SK-N-SH treated with all-trans-retinoic acid at 6 μM for 48 hours (cell line): Measurements from ENCODE around the gene TRAIP.

ENCODE experiments used
- GLIS3 ChIP-seq: fragments of 250-450 bp; sonication (Bioruptor Pico); IDR thresholded peaks from 2 replicates; pipeline ENCODE4 v1.5.0; 2020; ENCODE audit warnings: mild to moderate bottlenecking, moderate library complexity
- OSR1 ChIP-seq: fragments of 250-450 bp; sonication (Bioruptor Pico); IDR thresholded peaks from 2 replicates; pipeline ENCODE4 v1.8.0; 2022; ENCODE audit warnings: moderate library complexity, mild to moderate bottlenecking, inconsistent platforms
- PATZ1 ChIP-seq: fragments of 250-450 bp; sonication (Bioruptor Pico); IDR thresholded peaks from 2 replicates; pipeline ENCODE4 v1.8.0; 2020; ENCODE audit warnings: mild to moderate bottlenecking, moderate library complexity, borderline replicate concordance
- RARB ChIP-seq: fragments of 250-450 bp; sonication (Bioruptor Pico); IDR thresholded peaks from 2 replicates; pipeline ENCODE4 v1.8.0; 2021; ENCODE audit warnings: mild to moderate bottlenecking, moderate library complexity
- ZFP3 ChIP-seq: fragments of 250-450 bp; sonication (Bioruptor Pico); IDR thresholded peaks from 2 replicates; pipeline ENCODE4 v1.5.0; 2020; ENCODE audit warnings: mild to moderate bottlenecking, moderate library complexity
- TF ChIP-seq, protein P1 (sequence below): fragments of 250-450 bp; sonication (Bioruptor Pico); IDR thresholded peaks from 2 replicates; pipeline ENCODE4 v1.5.1; 2020; ENCODE audit warnings: low read depth, mild to moderate bottlenecking, moderate library complexity

DNA sequence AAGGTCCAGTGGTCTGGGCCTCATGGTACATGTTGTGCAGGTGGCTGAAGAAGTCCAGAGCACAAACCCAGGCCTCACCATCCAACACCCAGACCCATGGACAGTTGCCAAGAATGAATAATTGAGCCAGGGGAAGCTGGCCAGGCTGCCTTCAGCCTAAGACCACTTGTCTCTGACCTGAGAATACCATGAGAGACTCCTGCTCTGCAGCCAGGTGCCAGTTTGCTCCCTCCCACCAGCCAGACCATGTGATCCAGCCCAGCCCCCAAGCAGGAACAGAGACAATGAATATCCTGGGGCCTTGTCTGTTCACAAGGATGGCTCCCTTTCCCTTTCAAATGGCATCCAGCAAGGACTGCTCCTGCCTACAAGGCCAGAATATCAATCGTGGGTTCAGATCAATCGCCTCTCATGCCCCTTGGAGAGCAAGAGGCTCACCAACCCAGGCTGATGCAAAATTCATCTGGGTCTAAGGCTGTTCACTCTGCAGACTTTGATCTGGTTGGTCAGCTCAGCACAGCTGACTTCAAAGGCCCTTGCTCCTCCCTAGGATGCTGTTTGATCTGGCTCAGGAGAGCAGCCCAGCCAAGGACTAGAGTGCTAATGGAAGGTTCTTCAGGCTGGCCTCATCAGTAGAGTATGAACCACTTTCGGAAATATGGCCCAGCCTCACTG lies 13.4 kb downstream of the TRAIP start:
- TF ChIP-seq, protein P1, sequence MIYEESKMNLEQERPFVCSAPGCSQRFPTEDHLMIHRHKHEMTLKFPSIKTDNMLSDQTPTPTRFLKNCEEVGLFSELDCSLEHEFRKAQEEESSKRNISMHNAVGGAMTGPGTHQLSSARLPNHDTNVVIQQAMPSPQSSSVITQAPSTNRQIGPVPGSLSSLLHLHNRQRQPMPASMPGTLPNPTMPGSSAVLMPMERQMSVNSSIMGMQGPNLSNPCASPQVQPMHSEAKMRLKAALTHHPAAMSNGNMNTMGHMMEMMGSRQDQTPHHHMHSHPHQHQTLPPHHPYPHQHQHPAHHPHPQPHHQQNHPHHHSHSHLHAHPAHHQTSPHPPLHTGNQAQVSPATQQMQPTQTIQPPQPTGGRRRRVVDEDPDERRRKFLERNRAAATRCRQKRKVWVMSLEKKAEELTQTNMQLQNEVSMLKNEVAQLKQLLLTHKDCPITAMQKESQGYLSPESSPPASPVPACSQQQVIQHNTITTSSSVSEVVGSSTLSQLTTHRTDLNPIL (CRISPR knock-in tag) = no peak
- TF ChIP-seq OSR1 (CRISPR knock-in tag) = no peak
- TF ChIP-seq PATZ1 = no peak
- TF ChIP-seq ZFP3 (CRISPR knock-in tag) = no peak
- TF ChIP-seq GLIS3 (CRISPR knock-in tag) = no peak
- TF ChIP-seq RARB (CRISPR knock-in tag) = no peak
